WTC11 (cell line): ENCODE measurements around the gene RASA4. TPM values are rescaled to one million over a fixed set of nuclear protein-coding genes. Genes with fewer than 3 reads are reported as not detected.
"Not testable (repeated sequence)": the region's sequence is repeated elsewhere in the genome, so short reads cannot be mapped to it uniquely, and the experiment has no call there.

Source experiments
- ATAC-seq: fragments of 200-7000 bp; cut with Tn5 transposase; 2 replicates; pipeline ENCODE4 v1.10.0; 2021; ENCODE audit warnings: mild to moderate bottlenecking, moderate library complexity
- CTCF ChIA-PET: fragments of 300-600 bp; sonication (Branson Sonifier 250); formaldehyde crosslinking; loops from one replicate; lab custom pipeline; 2021; ENCODE audit warnings: antibody characterized with exemption; lab: Charles Lee
- POLR2A ChIA-PET: fragments of 350-600 bp; sonication (Branson Sonifier 250); formaldehyde crosslinking; loops from one replicate; lab custom pipeline; 2021; ENCODE audit warnings: antibody characterized with exemption; lab: Charles Lee
- DNase-seq: peaks from one replicate; pipeline ENCODE4 v3.0.0; 2021; ENCODE audit warnings: low spot score
- H3K27ac Mint-ChIP-seq: 2 replicates; pipeline ENCODE4 v1.8.0; 2021; ENCODE audit warnings: mixed read lengths
- H3K27me3 Mint-ChIP-seq: 2 replicates; pipeline ENCODE4 v1.8.0; 2021; ENCODE audit warnings: low read depth, mild to moderate bottlenecking, moderate library complexity, mixed read lengths
- H3K36me3 Mint-ChIP-seq: 2 replicates; pipeline ENCODE4 v1.8.0; 2021; ENCODE audit warnings: mixed read lengths
- H3K4me1 Mint-ChIP-seq: 2 replicates; pipeline ENCODE4 v1.8.0; 2022; ENCODE audit warnings: mixed read lengths
- H3K4me3 Mint-ChIP-seq: 2 replicates; pipeline ENCODE4 v1.8.0; 2021; ENCODE audit warnings: mild to moderate bottlenecking, moderate library complexity, mixed read lengths
- H3K9me3 Mint-ChIP-seq: 2 replicates; pipeline ENCODE4 v1.8.0; 2021; ENCODE audit warnings: mixed read lengths
- total RNA-seq: library from RNA; stranded (reverse); gene quantifications from 3 replicates; pipeline ENCODE4 v1.2.3, GENCODE V29; 2021

The RASA4 gene
- total RNA-seq, 1 experiment from 2014 or later: 11.2 TPM

- ATAC-seq, DNase-seq, CTCF ChIA-PET, H3K27ac Mint-ChIP-seq, H3K9me3 Mint-ChIP-seq, POLR2A ChIA-PET, H3K4me3 Mint-ChIP-seq, H3K36me3 Mint-ChIP-seq, H3K27me3 Mint-ChIP-seq, H3K4me1 Mint-ChIP-seq: not testable (repeated sequence)
Observed at GRCh38 chr7:102599699-102600098, 16.9 kb downstream of the RASA4 start.

GRCh38 chr7:102596036-102596435 lies 20.5 kb downstream of the RASA4 start:
- H3K27me3 Mint-ChIP-seq, H3K4me1 Mint-ChIP-seq, ATAC-seq, H3K9me3 Mint-ChIP-seq, H3K27ac Mint-ChIP-seq, DNase-seq, POLR2A ChIA-PET, H3K4me3 Mint-ChIP-seq, H3K36me3 Mint-ChIP-seq, CTCF ChIA-PET: not testable (repeated sequence)

GRCh38 chr7:102593637-102594334 lies 22.8 kb downstream of the RASA4 start:
- H3K9me3 Mint-ChIP-seq, H3K27me3 Mint-ChIP-seq, DNase-seq, H3K4me3 Mint-ChIP-seq, H3K4me1 Mint-ChIP-seq, CTCF ChIA-PET, H3K36me3 Mint-ChIP-seq, H3K27ac Mint-ChIP-seq, POLR2A ChIA-PET: not testable (repeated sequence)
- ATAC-seq: peak; percentile 0

GRCh38 chr7:102592477-102593019 lies 24.0 kb downstream of the RASA4 start:
- CTCF ChIA-PET, H3K27me3 Mint-ChIP-seq, H3K4me3 Mint-ChIP-seq, POLR2A ChIA-PET, H3K9me3 Mint-ChIP-seq, H3K36me3 Mint-ChIP-seq, H3K4me1 Mint-ChIP-seq, H3K27ac Mint-ChIP-seq: not testable (repeated sequence)
- ATAC-seq (peak; percentile 62), DNase-seq (peak; percentile 58)

GRCh38 chr7:102589857-102590256 lies 26.7 kb downstream of the RASA4 start:
- DNase-seq, POLR2A ChIA-PET, H3K4me3 Mint-ChIP-seq, H3K27ac Mint-ChIP-seq, CTCF ChIA-PET, H3K27me3 Mint-ChIP-seq, H3K36me3 Mint-ChIP-seq, H3K9me3 Mint-ChIP-seq, H3K4me1 Mint-ChIP-seq: not testable (repeated sequence)
- peak; percentile 90 for ATAC-seq

GRCh38 chr7:102583495-102583894 lies 33.1 kb downstream of the RASA4 start:
- DNase-seq, POLR2A ChIA-PET, H3K4me3 Mint-ChIP-seq, H3K36me3 Mint-ChIP-seq, H3K4me1 Mint-ChIP-seq, H3K27me3 Mint-ChIP-seq, H3K27ac Mint-ChIP-seq, CTCF ChIA-PET, ATAC-seq, H3K9me3 Mint-ChIP-seq: not testable (repeated sequence)

- CTCF ChIA-PET, H3K27ac Mint-ChIP-seq, POLR2A ChIA-PET, H3K9me3 Mint-ChIP-seq, H3K36me3 Mint-ChIP-seq, DNase-seq, H3K4me1 Mint-ChIP-seq, H3K4me3 Mint-ChIP-seq, H3K27me3 Mint-ChIP-seq: not testable (repeated sequence)
- ATAC-seq: peak; percentile 34
Observed at GRCh38 chr7:102581722-102582121, 34.8 kb downstream of the RASA4 start.

- CTCF ChIA-PET: not testable (repeated sequence)
Observed at GRCh38 chr7:102578486-102578885, 38.1 kb downstream of the RASA4 start.

GRCh38 chr7:102577315-102578240 lies 39.0 kb downstream of the RASA4 start:
- ATAC-seq, POLR2A ChIA-PET: not testable (repeated sequence)

More at GRCh38 chr7:102578486-102578885, 38.1 kb downstream of the RASA4 start:
- DNase-seq, H3K27ac Mint-ChIP-seq, H3K4me3 Mint-ChIP-seq, H3K27me3 Mint-ChIP-seq, H3K4me1 Mint-ChIP-seq, H3K9me3 Mint-ChIP-seq, POLR2A ChIA-PET, ATAC-seq, H3K36me3 Mint-ChIP-seq: not testable (repeated sequence)

GRCh38 chr7:102576363-102576762 lies 40.2 kb downstream of the RASA4 start:
- H3K9me3 Mint-ChIP-seq, H3K4me3 Mint-ChIP-seq, ATAC-seq, DNase-seq, H3K27me3 Mint-ChIP-seq, POLR2A ChIA-PET, H3K4me1 Mint-ChIP-seq, CTCF ChIA-PET, H3K36me3 Mint-ChIP-seq, H3K27ac Mint-ChIP-seq: not testable (repeated sequence)

More at GRCh38 chr7:102577315-102578240, 39.0 kb downstream of the RASA4 start:
- H3K9me3 Mint-ChIP-seq, H3K4me1 Mint-ChIP-seq, CTCF ChIA-PET, DNase-seq, H3K27me3 Mint-ChIP-seq, H3K36me3 Mint-ChIP-seq, H3K27ac Mint-ChIP-seq, H3K4me3 Mint-ChIP-seq: not testable (repeated sequence)

GRCh38 chr7:102574607-102575006 lies 41.9 kb downstream of the RASA4 start:
- H3K27me3 Mint-ChIP-seq, H3K36me3 Mint-ChIP-seq, H3K9me3 Mint-ChIP-seq, DNase-seq, ATAC-seq, H3K27ac Mint-ChIP-seq, H3K4me3 Mint-ChIP-seq, CTCF ChIA-PET, POLR2A ChIA-PET, H3K4me1 Mint-ChIP-seq: not testable (repeated sequence)
